Esophagus muscularis mucosa (tissue), 3 donors: ENCODE data around the gene ATCAY.

Experiments
- CTCF ChIP-seq, 3 experiments: fragments of 200-600 bp in 2 of 3; fragments of 450-650 bp in 1 of 3; sonication (generic) in 2 of 3; IDR thresholded peaks; one replicate each; pipeline ENCODE4 v1.5.1; 2017 to 2019; ENCODE audit warnings: antibody characterized with exemption in 3 of 3, mild to moderate bottlenecking in 2 of 3, moderate library complexity in 1 of 3
- POLR2A ChIP-seq: fragments of 450-650 bp; IDR thresholded peaks from one replicate; pipeline ENCODE4 v1.6.1; 2017; ENCODE audit warnings: antibody characterized with exemption, moderate library complexity, mild to moderate bottlenecking, low read depth

GRCh38 chr19:3839941-3840340, 40.5 kb upstream of the ATCAY start:
- TF ChIP-seq CTCF (IDR thresholded peaks at IDR 0.05), result no peak
- no peak for TF ChIP-seq POLR2A
